Skin of body (tissue), 2 donors: Measurements from ENCODE around the gene JAM2. TPM values are rescaled to one million over a fixed set of nuclear protein-coding genes. Genes with fewer than 3 reads are reported as not detected.
"Not testable (repeated sequence)": the region's sequence is repeated elsewhere in the genome, so short reads cannot be mapped to it uniquely, and the experiment has no call there.

ENCODE experiments used
- DNase-seq: peaks from one replicate; lab custom pipeline; 2025; lab: John Stamatoyannopoulos, UW
- total RNA-seq: library from RNA; depleted of rRNA; stranded (reverse); fragments of >200 nt; gene quantifications from one replicate; pipeline ENCODE4 v1.2.3, GENCODE V29; 2014

Gene JAM2
- total RNA-seq, 1 donor from 2014 or later, result 29.0 TPM

DNA sequence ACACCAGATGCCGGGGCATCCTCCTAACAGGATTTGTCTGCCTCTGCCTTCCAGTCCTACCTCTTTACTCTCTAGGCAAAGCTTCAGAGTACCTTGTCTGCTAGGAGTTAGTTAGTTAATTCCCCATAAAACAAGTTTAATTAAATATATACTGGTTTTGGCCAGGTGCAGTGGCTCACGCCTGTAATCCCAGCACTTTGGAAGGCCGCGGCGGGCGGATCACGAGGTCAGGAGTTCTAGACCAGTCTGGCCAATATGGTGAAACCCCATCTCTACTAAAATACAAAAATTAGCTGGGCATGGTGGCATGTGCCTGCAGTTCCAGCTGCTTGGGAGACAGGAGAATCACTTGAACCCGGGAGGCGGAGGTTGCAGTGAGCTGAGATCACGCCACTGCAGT, 75.0 kb downstream of the JAM2 start:
- DNase-seq, result not testable (repeated sequence)

GRCh38 chr21:25717491-25718147, 78.6 kb downstream of the JAM2 start:
- no peak for DNase-seq

- DNase-seq, result no peak
These were observed 82.9 kb downstream of the JAM2 start for GRCh38 chr21:25721987-25722386.

GRCh38 chr21:25722631-25723030, 83.6 kb downstream of the JAM2 start:
- no peak for DNase-seq

GRCh38 chr21:25732091-25732760, 93.2 kb downstream of the JAM2 start:
- DNase-seq, result no peak

DNA sequence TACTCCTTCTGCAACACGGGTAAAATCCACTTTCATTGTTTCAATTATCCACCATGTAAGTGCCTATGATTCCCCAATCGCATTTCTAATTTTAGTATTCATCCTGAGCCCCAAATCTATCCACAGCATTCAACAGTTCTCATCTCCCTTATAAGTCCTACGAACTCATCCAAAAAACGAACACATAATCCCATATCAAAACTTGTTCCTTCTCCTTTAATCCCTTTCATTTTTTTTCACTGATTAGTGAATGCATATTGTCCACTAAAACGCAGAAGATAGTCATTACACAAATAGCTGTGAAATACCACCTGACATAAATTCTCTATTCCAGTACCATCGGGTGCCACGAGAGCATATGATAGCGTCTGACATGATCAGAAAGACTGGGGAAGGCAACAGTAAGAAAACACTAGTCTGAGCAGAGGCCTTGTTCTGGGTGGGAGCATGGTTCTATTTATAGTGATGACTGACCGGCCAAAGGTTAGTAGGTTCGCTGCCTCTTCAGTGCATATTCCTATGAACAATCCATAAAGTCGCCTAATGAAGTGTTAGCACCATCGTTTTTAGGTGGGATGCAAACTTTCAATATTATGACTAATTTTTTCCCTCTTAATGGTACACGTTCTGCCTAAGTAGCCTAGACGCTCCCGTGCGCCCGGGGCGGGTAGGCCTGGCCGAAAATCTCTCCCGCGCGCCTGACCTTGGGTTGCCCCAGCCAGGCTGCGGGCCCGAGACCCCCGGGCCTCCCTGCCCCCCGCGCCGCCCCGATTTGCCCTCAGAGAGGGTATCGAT, 95.0 kb downstream of the JAM2 start:
- DNase-seq, result peak; percentile 9

DNA sequence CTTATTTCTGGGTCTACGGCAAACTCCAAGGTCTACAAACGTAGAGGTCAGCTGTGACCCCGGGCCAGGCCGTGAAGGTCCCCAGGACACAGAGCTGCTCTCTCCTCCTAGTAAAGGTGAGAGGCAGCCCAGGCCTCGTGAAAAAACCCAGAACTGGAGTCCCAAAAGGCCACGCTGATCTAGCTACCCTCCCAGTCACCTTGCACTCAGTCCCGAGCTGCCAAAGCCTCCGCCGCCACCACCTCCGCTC, 95.5 kb downstream of the JAM2 start:
- DNase-seq, result no peak

DNA sequence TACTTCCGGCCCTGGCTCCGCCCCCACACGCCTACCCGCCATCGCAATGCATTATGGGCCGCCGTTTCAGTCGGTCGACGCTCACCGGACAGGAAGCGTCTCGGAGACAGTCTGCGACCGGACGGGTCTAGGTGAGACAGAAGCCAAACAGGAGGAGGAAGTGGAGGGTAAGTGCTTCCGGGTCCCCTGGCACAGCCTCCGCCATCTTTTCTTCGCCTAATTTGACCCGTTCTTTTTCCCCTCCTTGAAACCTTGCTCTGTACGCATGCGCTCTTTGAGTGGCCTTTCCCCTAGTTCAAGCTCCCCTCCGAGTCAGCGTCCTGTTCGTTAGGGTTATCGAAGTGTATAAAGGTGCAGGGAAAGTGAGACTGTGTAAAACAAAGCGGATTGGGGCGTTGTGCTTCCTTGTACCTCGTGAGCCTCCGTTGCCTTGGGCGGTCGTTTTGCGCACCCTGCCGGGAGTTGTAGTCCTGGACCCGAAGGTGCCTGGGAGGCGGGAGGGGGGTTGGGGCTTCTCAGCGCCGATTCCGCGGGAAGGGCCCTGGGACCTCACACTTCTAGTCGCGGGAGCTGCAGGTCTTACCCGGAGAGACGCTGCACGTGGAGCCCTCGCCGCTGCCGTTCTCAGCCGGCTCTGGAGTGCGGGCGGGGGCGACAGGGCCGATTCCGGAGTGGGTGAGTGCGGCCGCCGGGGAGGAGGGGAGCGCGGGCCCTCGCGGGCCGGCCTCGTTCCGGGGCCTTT, 96.0 kb downstream of the JAM2 start, which contains the start of the genes ATP5PF and GABPA:
Gene ATP5PF, minus strand, starts transcription at position 1 of the 742 bp plus-strand sequence. CDS start 5,110 bp downstream, outside the sequence.
Gene GABPA, plus strand, starts transcription at position 69 of the 742 bp plus-strand sequence. CDS start 6,627 bp downstream, outside the sequence.
- DNase-seq, result peak; percentile 98

GRCh38 chr21:25735646-25736597, 96.9 kb downstream of the JAM2 start:
- peak; percentile 83 for DNase-seq

- DNase-seq, result no peak
These were observed 98.4 kb downstream of the JAM2 start for GRCh38 chr21:25737421-25737820.

- DNase-seq, result no peak
These were observed 103.8 kb downstream of the JAM2 start for GRCh38 chr21:25742900-25743299.

DNA sequence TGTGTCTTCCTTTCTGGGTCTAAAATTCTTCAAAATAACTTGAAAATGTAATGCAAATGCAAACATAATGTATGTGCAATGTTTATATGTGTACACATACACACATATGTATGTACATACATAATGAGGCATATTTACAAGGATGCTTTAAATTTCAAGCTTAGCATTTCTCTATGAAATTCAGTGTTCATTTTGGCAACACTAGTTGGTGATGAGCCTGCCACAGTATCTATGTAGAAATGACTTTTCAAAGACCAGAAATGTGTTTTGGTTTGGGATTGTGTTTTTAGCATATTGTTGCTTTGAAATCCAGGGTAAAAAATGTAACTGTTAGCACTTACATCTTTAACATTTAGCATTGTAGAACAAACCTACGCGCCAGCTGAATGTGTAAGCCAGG, 105.8 kb downstream of the JAM2 start:
- no peak for DNase-seq

GRCh38 chr21:25750085-25750484, 111.0 kb downstream of the JAM2 start:
- no peak for DNase-seq

GRCh38 chr21:25752416-25752815, 113.4 kb downstream of the JAM2 start:
- DNase-seq, result no peak

DNA sequence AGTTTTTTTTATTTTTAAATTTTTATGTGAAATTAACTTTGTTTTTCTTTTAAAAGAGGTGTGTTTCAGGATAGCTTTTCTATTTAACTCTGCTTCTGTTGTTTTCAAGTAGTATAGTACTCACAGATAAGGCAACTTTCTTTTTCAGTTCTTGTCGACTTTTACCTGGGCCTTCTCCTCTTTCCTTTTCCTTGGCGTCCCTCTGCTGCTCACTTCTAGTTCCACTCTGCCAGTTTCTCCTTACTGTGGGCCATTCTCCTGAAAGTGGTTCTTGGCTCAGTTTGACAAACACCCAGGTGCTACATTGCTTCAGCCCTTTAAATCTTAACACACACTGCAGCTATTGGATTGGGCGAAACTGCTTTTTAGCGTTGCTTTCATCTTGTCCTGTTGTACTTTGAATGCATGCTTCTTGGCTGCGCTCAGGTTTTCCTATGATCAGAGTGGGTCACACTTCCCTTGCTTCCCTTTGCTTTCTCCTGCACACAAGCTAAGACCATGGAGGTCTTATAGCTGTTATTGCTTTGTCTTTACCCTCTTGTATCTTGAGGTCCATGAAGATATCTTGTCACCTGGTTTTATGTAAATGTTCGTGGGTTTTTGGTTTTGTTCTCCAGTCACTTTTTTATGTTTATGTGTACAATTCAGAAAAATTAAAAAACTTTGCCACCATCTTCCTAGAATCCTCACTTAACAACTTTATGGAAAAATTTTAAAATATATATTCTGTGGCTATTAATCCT, 117.3 kb downstream of the JAM2 start:
- no peak for DNase-seq

- DNase-seq, result peak; percentile 10
These were observed 118.5 kb downstream of the JAM2 start for GRCh38 chr21:25757531-25757930.

- DNase-seq, result no peak
These were observed 120.5 kb downstream of the JAM2 start for GRCh38 chr21:25759573-25759972.

DNA sequence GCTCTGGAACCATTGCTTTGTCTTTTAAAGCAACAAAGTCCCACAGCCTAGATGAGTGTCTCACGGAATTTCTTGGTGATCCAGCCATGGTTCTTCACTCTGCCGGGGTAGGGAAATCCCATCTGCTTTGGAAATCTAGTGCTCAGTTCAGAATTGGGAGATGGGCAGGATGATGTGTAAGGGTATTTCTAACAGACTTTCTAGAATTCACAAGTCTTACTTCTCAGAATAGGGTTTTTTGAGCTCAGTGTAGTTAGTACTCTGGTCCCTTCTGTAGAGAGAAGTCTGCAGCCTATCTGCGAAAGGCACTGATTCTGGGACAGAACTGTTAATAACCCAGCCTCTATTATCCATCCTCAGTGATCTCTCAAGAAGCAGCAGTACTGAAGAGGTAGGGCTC, 121.0 kb downstream of the JAM2 start:
- no peak for DNase-seq

GRCh38 chr21:25760677-25761076, 121.6 kb downstream of the JAM2 start:
- no peak for DNase-seq

DNA sequence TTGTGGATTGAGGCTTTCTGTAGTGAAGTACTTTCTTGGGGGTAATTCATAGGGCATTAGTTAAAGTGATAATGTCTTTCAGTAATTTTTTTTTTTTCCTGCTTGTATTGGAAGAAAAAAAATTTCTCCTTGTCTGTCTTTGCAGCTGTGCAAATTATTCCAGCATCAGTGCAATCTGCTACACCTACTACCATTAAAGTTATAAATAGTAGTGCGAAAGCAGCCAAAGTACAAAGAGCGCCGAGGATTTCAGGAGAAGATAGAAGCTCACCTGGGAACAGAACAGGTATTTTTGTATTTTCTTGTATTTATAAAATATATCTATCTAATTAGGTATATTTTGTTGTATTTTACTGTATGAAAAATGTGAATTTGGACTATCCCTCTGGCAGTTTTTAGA, 125.0 kb downstream of the JAM2 start:
- DNase-seq, result no peak
